Measurements from ENCODE around the gene GPR17. TPM values are rescaled to one million over a fixed set of nuclear protein-coding genes. Genes with fewer than 3 reads are reported as not detected.

GPR17 gene
- total RNA-seq, 1 donor from 2014 or later: not detected

DNA sequence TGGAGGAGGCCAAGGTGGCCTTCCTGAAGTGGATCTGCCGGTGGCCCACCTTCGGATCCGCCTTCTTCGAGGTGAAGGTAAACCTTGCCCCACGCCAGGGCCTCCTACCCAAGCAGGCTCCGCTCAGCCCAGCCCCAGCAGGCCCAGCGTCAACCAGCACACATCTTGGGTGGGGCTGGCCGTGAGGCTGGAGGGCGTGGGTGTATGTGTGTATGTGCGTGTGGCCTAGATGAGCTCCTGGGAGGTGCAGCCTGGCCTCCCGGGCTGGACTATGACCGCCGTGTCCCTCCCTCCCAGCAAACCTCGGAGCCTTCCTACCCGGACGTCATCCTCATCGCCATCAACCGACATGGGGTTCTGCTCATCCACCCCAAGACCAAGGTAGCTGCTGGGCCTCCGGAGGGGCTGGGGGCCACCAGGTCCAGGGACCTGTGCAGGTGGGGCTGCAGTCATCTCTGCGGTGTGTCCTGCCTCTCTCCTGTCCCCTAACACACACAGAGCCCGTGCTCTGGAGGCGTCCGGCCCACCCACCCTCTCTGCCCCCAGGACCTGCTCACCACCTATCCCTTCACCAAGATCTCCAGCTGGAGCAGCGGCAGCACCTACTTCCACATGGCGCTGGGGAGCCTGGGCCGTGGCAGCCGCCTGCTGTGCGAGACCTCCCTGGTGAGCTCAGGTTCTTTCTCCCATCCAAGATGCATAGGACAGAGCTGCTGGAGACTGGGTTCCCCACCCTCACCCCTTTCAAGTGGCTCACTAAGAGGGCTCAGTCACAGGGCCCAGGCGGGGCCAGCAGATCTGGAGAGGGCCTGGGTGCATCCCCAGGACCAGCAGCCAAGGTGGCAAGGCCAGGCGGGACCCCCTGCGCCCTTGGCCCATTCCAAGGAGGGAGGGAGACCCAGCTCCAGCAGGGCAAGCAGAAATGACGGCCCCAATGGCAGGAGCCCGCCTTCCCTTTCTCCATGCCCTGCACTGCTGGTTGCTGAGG, 9.4 kb upstream of the GPR17 start:
- TF ChIP-seq, protein P1, sequence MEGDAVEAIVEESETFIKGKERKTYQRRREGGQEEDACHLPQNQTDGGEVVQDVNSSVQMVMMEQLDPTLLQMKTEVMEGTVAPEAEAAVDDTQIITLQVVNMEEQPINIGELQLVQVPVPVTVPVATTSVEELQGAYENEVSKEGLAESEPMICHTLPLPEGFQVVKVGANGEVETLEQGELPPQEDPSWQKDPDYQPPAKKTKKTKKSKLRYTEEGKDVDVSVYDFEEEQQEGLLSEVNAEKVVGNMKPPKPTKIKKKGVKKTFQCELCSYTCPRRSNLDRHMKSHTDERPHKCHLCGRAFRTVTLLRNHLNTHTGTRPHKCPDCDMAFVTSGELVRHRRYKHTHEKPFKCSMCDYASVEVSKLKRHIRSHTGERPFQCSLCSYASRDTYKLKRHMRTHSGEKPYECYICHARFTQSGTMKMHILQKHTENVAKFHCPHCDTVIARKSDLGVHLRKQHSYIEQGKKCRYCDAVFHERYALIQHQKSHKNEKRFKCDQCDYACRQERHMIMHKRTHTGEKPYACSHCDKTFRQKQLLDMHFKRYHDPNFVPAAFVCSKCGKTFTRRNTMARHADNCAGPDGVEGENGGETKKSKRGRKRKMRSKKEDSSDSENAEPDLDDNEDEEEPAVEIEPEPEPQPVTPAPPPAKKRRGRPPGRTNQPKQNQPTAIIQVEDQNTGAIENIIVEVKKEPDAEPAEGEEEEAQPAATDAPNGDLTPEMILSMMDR (IDR thresholded peaks at IDR 0.05; ENCODE audit: unreplicated experiment): no peak
- H3K9me3 Mint-ChIP-seq: no peaks in the 10 kb centered on the region
- peak overlapping the region; percentile 77 for H3K27ac Mint-ChIP-seq
- no peaks in the 10 kb centered on the region for H3K27me3 Mint-ChIP-seq (ENCODE audit: low read depth)
- peaks cover 7% of the 10 kb centered on the region for H3K4me1 Mint-ChIP-seq
- H3K36me3 Mint-ChIP-seq: no peaks in the 10 kb centered on the region
- H3K4me3 Mint-ChIP-seq: no peak overlapping the region
- DNase-seq (ENCODE audit: low spot score in 2 of 2, unreplicated experiment in 2 of 2): no peak

DNA sequence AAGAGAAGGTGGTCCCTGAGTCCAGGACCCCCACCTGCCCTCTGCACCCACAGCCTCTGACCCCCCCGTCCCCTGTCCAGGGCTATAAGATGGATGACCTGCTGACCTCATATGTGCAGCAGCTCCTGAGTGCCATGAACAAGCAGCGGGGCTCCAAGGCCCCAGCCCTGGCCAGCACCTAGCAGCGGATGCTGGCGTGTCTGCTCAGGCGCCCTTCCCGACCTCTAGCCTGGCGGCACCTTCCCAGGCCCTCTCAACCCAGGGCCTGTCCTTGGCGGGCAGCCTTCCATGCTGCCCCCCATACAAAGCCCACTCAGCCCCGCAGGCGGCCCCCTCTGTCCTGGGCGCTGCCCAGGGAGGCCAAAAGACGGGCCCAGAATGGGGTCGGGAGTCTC, 8.7 kb upstream of the GPR17 start:
- peak overlapping the region; percentile 25 for H3K27ac Mint-ChIP-seq
- TF ChIP-seq, protein P1 (IDR thresholded peaks at IDR 0.05; ENCODE audit: unreplicated experiment): no peak
- no peaks in the 10 kb centered on the region for H3K9me3 Mint-ChIP-seq
- no peak overlapping the region for H3K4me3 Mint-ChIP-seq
- H3K27me3 Mint-ChIP-seq (ENCODE audit: low read depth): no peaks in the 10 kb centered on the region
- no peaks in the 10 kb centered on the region for H3K36me3 Mint-ChIP-seq
- DNase-seq (ENCODE audit: low spot score in 2 of 2, unreplicated experiment in 2 of 2): no peak
- H3K4me1 Mint-ChIP-seq: peaks cover 7% of the 10 kb centered on the region

DNA sequence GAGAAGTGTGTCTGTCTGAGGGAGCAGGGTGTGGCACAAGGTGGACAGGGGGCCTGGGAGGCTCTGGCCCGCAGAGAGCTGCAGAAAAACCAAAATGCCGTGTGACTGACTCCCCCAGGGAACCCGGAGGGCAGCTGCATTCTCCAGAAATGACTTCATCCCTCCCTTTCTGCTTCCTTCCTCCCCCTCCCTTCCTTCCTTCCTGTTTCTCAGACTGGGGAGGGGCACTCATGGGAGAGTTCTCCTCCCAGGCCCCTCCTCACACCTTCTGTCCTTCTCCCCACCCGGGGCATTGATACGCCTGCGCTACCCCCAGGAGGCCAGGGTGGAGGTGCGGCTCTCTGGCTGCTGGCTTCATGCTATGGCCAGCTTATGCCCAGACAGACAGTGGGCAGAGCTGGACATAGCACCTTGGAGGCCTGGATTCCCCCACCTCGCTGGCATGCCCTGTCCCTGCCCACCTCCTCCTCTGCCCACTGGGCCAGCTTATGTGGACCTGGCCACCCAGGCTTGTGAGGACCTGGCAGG, 8.2 kb upstream of the GPR17 start:
- H3K4me3 Mint-ChIP-seq: no peak overlapping the region
- peak overlapping the region; percentile 90 for H3K27ac Mint-ChIP-seq
- peaks cover 7% of the 10 kb centered on the region for H3K4me1 Mint-ChIP-seq
- TF ChIP-seq, protein P1 (IDR thresholded peaks at IDR 0.05; ENCODE audit: unreplicated experiment): no peak
- H3K27me3 Mint-ChIP-seq (ENCODE audit: low read depth): no peaks in the 10 kb centered on the region
- DNase-seq (ENCODE audit: low spot score in 2 of 2, unreplicated experiment in 2 of 2): no peak
- no peaks in the 10 kb centered on the region for H3K9me3 Mint-ChIP-seq
- H3K36me3 Mint-ChIP-seq: no peaks in the 10 kb centered on the region

DNA sequence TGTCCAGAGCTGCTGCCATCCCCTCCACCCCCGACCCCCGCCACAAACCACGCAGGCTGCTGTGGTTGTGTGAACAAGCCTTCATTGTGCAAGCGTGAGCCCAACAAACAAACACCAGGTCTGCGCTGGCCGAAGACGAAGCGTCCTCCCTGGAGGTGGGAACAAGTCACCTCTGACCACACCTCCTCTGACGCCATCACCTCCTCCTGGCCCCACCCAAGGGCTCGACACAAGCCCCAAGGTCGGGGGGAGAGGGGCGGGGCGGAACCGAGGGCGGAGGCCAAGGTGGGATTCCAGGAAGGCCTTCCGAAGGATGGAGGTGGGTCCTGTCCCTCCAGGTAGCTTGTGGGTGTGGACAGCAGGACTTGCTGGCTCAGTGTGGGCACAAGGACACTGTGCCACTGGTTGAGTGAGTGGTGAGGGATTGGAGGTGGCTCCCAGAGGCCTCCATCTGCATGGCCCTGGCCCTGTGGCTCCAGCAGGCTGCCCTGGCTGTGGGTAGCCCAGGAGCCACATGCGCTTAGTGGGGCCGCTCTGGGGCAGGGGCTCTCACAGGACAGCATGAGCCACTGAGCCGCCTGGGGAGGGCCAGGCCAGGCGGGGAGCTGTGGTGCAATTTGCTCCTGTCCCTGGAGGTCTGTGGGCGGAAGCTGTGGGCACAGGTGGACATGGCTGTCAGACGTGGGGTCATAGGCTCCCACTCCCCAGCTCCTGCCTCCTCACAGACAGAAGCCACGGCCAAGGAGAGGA, 7.4 kb upstream of the GPR17 start:
- peaks cover 7% of the 10 kb centered on the region for H3K4me1 Mint-ChIP-seq
- no peaks in the 10 kb centered on the region for H3K36me3 Mint-ChIP-seq

DNA sequence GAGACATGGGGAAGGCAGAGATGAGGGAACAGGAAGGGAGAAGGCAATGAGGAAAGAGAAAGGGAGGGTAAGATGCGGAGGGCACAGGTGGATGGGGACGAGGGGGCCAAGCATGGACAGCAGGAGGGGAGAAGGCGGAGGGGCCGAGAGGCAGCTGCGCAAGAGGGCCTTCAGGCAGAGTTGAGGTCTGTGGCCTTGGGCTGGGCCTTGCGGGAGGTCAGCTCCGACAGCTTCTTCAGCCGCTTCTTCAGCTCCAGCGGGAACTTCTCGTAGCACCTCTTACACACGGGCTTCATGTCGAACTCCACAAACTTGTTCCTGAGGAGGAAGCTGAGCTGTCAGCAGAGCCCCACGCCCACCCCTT, 6.9 kb upstream of the GPR17 start:
- DNase-seq (ENCODE audit: low spot score in 2 of 2, unreplicated experiment in 2 of 2): no peak
- H3K27me3 Mint-ChIP-seq (ENCODE audit: low read depth): no peaks in the 10 kb centered on the region

More for the DNA sequence above, 7.4 kb upstream of the GPR17 start:
- Mint-ChIP-seq H3K27me3 (ENCODE audit: low read depth) (no peaks in the 10 kb centered on the region), H3K9me3 (no peaks in the 10 kb centered on the region), H3K4me3 (no peak overlapping the region), H3K27ac (peak overlapping the region; percentile 90)
- DNase-seq (ENCODE audit: low spot score in 2 of 2, unreplicated experiment in 2 of 2): no peak
- TF ChIP-seq, protein P1 (IDR thresholded peaks at IDR 0.05; ENCODE audit: unreplicated experiment): no peak

More for the DNA sequence above, 6.9 kb upstream of the GPR17 start:
- no peaks in the 10 kb centered on the region for H3K9me3 Mint-ChIP-seq
- H3K27ac Mint-ChIP-seq: peak overlapping the region; percentile 72
- no peak overlapping the region for H3K4me3 Mint-ChIP-seq
- TF ChIP-seq, protein P1 (IDR thresholded peaks at IDR 0.05; ENCODE audit: unreplicated experiment): no peak
- peaks cover 7% of the 10 kb centered on the region for H3K4me1 Mint-ChIP-seq
- H3K36me3 Mint-ChIP-seq: no peaks in the 10 kb centered on the region

Measured in mesothelial cell of epicardium (in vitro differentiated cells).